ENCODE data around the gene EPHA5. TPM values are rescaled to one million over a fixed set of nuclear protein-coding genes. Genes with fewer than 3 reads are reported as not detected.

Gene EPHA5
- 0.05 and 0.41 TPM in 2 replicates for total RNA-seq

- no peak for DNase-seq (ENCODE audit: extremely low read depth, low read depth, low spot score)
These were observed at the start of gene EPHA5 for GRCh38 chr4:65670331-65671031. EPHA5 (minus strand) TSS chr4:65670489; CDS start chr4:65669742, 747 bp downstream.

GRCh38 chr4:65719635-65720034, 49.3 kb upstream of the EPHA5 start:
- no peak for DNase-seq (ENCODE audit: extremely low read depth, low read depth, low spot score)

- DNase-seq (ENCODE audit: extremely low read depth, low read depth, low spot score): no peak
These were observed 28.3 kb upstream of the EPHA5 start for GRCh38 chr4:65698631-65699030.

- DNase-seq (ENCODE audit: extremely low read depth, low read depth, low spot score): no peak
These were observed 26.1 kb upstream of the EPHA5 start for GRCh38 chr4:65696436-65696835.

- DNase-seq (ENCODE audit: extremely low read depth, low read depth, low spot score): no peak
These were observed 1.1 kb upstream of the EPHA5 start for GRCh38 chr4:65671372-65671771.

GRCh38 chr4:65670020-65670330, 314 bp downstream of the EPHA5 start:
- DNase-seq (ENCODE audit: extremely low read depth, low read depth, low spot score): no peak

- DNase-seq (ENCODE audit: extremely low read depth, low read depth, low spot score): no peak
These were observed 924 bp downstream of the EPHA5 start for GRCh38 chr4:65669111-65670019.

GRCh38 chr4:65668201-65669089, 1.8 kb downstream of the EPHA5 start:
- DNase-seq (ENCODE audit: extremely low read depth, low read depth, low spot score): no peak

- DNase-seq (ENCODE audit: extremely low read depth, low read depth, low spot score): no peak
These were observed 2.7 kb downstream of the EPHA5 start for GRCh38 chr4:65667506-65668041.

GRCh38 chr4:65665771-65666523, 4.3 kb downstream of the EPHA5 start:
- DNase-seq (ENCODE audit: extremely low read depth, low read depth, low spot score): no peak

GRCh38 chr4:65661471-65661870, 8.8 kb downstream of the EPHA5 start:
- no peak for DNase-seq (ENCODE audit: extremely low read depth, low read depth, low spot score)

GRCh38 chr4:65658117-65658516, 12.2 kb downstream of the EPHA5 start:
- no peak for DNase-seq (ENCODE audit: extremely low read depth, low read depth, low spot score)

GRCh38 chr4:65656008-65656407, 14.3 kb downstream of the EPHA5 start:
- no peak for DNase-seq (ENCODE audit: extremely low read depth, low read depth, low spot score)

- no peak for DNase-seq (ENCODE audit: extremely low read depth, low read depth, low spot score)
These were observed 15.3 kb downstream of the EPHA5 start for GRCh38 chr4:65654976-65655375.

- DNase-seq (ENCODE audit: extremely low read depth, low read depth, low spot score): no peak
These were observed 16.4 kb downstream of the EPHA5 start for GRCh38 chr4:65653740-65654361.

GRCh38 chr4:65651751-65652150, 18.5 kb downstream of the EPHA5 start:
- no peak for DNase-seq (ENCODE audit: extremely low read depth, low read depth, low spot score)

GRCh38 chr4:65651031-65651430, 19.3 kb downstream of the EPHA5 start:
- no peak for DNase-seq (ENCODE audit: extremely low read depth, low read depth, low spot score)

GRCh38 chr4:65646136-65646535, 24.2 kb downstream of the EPHA5 start:
- DNase-seq (ENCODE audit: extremely low read depth, low read depth, low spot score): no peak

GRCh38 chr4:65645185-65645584, 25.1 kb downstream of the EPHA5 start:
- DNase-seq (ENCODE audit: extremely low read depth, low read depth, low spot score): no peak
